GM12801 (cell line): ENCODE data around the gene ZNF155.

Source experiments
- TF ChIP-seq, protein P1 (sequence below): IDR thresholded peaks from one replicate; pipeline ENCODE4 v1.5.1; 2011; ENCODE audit warnings: control low read depth; ENCODE audit not compliant: insufficient read length; ENCODE audit errors: extremely low read depth

Gene ZNF155

GRCh38 chr19:44042147-44042546, 58.2 kb downstream of the ZNF155 start:
- TF ChIP-seq, protein P1, sequence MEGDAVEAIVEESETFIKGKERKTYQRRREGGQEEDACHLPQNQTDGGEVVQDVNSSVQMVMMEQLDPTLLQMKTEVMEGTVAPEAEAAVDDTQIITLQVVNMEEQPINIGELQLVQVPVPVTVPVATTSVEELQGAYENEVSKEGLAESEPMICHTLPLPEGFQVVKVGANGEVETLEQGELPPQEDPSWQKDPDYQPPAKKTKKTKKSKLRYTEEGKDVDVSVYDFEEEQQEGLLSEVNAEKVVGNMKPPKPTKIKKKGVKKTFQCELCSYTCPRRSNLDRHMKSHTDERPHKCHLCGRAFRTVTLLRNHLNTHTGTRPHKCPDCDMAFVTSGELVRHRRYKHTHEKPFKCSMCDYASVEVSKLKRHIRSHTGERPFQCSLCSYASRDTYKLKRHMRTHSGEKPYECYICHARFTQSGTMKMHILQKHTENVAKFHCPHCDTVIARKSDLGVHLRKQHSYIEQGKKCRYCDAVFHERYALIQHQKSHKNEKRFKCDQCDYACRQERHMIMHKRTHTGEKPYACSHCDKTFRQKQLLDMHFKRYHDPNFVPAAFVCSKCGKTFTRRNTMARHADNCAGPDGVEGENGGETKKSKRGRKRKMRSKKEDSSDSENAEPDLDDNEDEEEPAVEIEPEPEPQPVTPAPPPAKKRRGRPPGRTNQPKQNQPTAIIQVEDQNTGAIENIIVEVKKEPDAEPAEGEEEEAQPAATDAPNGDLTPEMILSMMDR = no peak
